Stromal cell of bone marrow (primary cell): ENCODE measurements around the gene IPPK.

Experiments
- DNase-seq: peaks from one replicate; pipeline ENCODE4 v3.0.0-alpha.2; 2012; ENCODE audit warnings: low read depth

The IPPK gene

DNA sequence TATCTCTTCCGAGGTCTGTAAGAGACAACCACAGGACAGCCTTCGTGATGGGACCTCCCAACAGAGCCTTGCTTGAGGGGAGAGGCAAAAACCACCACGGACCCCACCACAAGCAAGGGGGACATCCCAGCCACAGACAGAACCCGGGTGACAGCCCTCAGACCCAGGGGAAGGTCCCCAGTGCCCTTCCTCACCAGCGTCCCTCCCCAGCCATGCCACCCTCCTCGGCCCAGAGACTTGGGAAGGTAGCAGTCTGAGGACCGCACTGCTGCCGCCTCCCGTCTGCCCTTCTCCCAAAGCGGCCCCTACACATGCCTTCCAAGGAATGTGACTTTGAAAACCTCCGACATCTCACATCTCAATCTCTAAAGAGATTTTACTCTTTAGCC lies 13.4 kb downstream of the IPPK start:
- DNase-seq, result no peak

DNA sequence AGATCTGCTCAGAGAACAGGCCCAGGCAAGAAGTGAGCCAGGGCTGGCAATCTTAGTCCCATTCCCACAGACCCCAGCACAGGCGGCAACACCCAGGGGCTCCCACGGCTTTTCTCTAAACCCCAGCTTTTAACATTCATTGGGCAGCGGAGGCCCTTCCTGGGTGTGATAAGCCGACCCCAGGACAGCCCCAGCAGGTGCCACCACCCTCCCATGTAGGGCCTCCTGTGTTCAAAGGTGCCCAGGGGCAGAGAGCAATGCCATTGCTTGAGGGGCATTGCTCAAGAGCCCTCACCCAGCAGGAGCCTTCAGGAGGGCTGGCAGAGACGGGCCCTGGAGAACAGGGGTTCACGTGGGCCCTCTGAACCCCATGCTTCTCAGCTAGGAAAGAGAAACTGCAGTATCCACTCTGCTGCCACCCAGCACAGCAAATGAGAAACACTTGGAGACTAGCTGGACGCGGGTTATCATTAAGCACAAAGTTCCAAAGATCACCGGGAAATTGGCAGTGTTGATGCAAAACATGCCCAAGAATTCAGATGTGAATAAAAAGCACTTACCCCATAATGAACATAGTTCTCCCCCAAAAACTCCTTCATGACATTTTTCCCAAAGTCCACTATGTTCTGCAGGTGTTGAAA lies 13.9 kb downstream of the IPPK start:
- no peak for DNase-seq

DNA sequence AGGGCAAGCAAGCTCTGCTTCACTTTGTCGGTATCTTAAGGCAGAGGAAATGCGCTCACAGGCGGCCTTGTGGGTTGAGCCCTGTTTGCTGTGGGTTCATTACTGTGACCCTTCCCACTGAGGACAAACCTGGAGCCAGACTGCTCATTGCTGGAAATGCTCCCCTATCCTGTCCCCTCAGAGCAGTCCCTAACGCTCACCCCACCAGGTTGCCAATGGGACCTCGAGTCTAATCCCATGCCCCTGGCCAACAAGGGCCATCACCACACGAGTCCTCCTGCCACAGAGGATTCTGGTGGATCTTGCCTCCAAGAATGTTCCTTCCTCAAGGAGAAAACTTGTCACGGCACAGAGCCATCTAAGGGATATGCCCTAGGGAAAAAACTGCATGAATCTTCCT lies 14.6 kb downstream of the IPPK start:
- no peak for DNase-seq

DNA sequence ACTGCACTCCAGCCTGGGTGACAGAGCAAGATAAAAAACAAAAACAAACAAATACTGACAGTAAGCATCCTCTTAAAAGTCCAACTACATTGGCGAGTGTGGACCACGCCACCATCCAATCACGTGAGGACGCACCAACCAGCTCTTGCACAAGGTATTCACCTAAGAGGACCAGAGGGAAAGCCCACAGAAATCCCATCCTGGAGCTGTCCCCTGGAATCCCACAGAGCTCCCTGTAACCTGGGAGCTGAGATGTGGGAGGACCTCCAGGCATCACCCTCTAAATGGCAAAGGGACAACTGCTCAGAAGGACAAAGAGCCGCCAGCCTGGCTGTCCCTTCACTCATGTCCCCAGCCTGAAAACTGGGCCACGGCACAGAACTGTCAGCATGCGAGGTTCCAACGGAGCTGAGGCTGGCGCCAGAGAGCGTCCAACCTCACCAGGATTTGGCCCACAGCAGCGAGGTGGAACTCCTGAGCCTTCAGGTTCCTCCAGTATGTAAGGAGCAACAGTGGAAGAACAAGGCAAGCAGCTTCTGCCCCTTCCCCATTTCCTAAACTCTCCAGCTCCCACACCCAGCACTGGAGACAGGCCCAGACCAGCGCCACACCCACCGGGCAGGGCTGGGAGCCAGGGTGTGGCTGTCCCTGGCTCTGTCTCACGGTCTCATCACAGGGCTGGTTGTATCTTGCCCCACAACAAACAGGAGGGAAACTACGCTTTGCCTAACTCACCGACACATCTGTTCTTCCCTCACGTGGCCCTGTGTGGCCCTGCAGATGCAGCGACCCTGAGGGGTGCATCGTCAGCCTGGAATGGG lies 15.2 kb downstream of the IPPK start:
- no peak for DNase-seq

DNA sequence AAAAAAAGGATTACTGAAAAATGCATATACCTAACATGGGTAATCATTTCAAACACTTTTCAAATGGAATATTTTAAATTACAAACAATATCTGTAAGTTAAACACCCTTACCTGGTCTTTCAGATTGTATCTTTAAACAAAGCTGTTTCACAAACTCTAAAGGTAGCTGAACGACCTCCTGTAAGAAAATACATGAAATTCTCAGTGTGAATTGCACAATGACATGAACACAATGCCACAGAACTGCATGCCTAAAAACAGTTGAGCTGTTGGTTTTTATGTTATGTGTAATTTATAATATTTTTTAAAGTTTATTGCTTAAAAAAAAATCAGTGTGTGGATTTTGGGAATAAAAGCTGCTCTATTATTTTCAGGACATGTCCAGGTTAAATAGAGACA lies 17.5 kb downstream of the IPPK start:
- DNase-seq, result no peak

DNA sequence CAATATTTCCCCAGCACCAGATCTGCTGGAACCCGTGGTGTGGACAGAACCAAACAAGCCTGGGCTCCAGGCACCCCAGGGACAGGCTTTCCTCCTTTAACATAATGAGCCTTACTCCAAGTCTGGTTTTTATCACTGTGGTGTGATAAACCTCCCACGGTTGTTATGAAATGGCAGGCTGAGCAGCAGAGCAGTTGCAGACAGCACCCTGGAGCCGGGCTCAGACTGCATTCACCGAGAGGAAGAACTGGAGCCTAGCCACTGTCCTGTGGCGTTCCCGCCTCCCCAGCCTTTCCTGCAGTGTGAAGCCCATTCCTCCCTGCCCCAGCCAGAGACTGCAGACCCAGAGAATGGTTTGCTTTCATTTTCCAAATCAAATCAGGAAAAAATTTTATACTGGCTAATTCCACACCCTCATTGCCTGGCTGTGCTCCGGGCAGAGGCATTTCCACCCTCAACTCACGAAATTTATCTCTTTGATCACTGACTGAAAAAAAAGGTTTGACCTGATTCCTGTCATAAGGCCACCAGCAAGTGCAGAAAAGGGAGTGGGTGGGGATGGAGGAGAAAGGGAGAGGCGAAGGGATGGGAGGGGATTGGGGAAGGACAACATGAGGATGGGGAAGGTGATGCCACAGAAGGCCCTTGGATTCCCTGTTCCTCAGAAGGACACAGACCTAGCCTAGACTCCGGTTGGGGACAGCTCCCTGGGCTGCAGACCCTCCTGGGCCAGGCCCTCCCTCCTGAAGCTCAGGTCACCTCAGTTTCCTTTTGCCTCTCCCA lies 18.9 kb downstream of the IPPK start:
- no peak for DNase-seq

DNA sequence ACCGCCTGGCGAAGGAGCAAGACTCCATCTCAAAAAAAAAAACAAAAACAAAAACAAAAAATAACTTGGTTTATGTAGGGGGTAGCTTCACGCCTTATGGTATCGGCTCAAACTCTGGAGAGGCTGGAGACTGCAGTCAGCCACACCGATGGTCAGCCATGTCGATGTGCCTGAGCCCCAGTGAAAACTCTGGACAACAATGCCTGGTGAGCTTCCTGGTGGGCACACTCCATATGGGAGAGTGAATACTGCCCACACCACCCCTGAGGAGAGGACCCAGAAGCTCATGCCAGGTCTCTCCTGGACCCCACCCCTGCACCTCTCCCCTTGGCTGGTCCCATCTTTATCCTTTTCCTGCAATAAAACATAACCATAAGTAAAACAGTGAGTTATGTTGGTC lies 19.6 kb downstream of the IPPK start:
- no peak for DNase-seq

DNA sequence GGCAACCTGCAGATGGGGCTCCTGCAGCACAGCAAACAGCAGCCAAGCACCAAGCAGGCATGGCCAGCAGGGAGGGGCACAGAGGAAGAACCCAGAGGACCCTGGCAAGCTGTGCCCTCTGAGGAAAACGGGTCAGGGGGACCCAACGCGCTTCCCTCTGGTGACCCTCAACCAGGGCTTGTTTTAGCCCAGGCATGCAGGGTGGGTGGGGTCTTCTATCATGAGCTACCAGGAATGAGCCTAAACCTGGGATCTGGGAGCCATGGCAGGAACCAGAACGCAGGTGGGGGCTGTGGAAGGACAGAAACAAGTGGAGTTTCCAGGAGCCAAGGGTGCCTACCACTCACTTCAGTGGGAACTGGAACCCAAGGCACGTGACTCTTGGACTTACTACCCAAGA lies 20.9 kb downstream of the IPPK start:
- DNase-seq, result no peak

DNA sequence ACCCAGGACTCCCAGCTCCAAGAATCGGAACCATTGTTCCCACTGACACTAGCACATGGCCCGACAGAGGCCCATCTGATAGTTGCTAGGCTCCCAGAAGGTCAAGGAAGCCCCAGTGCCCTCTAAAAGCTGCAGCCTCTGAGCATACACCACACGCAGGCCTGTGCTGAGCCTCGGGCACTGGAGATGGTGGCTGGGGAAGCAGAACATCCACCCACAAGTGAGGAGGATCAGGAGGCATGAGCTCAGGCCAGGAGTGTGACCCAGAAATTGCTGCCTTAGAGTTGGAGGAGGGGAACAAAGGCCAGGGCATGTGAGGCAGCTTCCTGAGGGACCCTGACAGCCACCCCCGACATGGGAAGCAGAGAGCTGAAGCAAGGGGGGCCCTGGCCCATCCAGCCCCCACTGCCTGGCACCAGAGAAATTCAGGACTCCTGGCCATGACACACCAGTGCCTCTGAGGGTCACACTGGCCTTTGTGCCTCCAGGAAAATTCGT lies 21.4 kb downstream of the IPPK start:
- DNase-seq, result no peak

DNA sequence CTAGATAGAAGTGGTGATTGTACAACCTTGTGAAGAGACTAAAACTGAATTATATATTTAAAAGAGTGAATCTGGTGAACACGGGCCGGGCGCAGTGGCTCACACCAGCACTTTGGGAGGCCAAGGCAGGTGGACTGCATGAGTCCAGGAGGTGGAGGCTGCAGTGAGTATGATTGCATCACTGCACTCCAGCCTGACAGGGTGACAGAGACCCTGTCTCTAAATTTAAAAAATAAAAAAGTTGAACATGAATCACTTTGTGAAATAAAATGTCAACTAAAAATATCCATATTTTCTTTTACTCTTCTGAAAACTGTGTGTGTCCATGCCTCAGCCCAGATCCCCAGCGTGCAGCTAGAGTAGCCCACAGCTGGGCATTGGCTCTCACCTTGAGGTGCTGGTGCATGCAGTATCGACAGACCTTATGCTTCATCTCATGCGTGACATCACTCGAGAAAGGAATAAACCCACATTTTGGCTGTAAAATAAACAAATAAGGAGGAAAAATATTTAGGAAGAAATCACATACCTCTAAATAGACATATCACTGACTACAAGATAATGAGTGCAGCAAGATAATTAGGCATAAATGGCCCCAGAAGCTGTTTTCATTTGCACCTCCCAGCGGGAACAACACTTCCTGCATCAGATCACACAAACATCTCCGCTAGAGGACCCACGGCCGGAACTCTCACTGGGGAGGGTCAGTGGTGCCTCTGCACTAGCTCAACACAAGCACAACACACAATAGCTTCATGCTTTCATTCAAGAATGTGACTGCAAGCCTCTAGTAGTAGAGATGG lies 22.1 kb downstream of the IPPK start:
- no peak for DNase-seq

DNA sequence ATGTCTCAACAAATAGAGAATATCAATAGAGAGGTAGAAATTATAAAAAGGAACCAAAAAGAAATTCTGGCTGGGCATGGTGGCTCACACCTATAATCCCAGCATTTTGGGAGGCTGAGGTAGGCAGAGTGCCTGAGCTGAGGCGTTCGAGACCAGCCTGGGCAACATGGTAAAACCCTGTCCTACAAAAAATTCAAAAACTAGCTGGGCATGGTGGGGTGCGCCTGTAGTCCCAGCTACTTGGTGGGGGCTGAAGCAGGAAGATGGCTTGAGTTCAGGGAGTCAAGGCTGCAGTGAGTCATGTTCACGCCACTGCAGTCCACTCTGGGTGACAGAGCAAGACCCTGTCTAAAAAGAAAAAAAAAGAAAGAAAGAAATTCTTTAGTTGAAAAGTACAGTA lies 24.9 kb downstream of the IPPK start:
- DNase-seq, result no peak

DNA sequence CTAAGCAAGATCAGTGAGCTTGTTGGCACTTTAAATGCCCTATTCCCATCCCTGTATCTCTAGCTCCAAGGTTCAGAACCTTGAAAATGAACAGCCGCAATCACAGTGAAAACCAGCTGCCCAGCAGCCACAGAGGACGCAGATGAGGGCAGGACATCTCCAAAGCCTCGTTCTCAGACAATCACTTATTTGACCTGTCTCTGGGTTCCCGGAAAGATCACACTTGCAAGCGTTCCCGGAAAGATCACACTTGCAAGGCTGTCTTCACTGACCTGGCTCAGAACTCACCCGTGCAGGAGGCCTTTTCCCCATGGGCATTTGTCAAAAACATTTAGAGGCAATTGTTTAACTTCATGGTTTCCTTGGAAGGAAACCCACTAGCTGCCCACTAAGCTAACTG lies 25.7 kb downstream of the IPPK start:
- no peak for DNase-seq

DNA sequence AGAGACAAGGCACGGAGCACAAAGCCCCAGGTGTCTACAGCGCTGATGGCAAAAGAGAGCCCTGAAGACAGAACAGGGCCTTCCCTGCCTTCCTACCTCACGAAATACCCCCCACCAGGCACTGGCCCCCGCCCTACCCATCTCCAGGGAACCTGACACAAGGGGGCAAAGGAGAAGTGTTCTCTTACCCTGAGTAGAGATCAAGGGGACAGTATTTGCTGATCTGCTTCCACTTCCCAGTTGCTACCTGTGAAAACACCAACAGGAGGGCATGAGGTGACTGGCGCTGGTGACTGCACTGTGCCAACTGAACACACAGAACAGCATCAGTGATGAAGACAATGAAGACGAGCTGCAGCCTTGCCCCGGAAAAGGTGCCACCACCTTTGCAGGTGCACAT lies 27.4 kb downstream of the IPPK start:
- DNase-seq, result no peak

DNA sequence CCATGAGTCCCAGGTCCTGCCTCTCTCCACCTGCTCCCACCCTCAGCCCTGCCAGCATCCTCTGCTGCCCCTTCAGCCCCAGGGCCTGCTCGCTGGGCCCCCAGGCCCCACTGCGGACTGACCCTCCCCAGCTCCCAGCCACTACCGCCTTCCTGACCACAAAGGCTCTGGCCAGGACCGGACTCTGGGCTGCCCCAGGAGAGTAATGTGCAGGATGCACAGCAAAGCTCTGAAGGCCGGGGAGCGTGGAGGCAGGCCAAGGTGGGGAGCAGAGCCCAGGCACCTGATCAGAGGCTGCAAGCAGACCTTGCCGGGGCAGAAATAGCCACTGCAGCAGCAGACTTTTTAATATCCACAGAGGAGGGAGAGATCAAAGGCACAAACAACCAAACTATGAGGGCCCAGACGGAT lies 27.9 kb downstream of the IPPK start:
- no peak for DNase-seq

DNA sequence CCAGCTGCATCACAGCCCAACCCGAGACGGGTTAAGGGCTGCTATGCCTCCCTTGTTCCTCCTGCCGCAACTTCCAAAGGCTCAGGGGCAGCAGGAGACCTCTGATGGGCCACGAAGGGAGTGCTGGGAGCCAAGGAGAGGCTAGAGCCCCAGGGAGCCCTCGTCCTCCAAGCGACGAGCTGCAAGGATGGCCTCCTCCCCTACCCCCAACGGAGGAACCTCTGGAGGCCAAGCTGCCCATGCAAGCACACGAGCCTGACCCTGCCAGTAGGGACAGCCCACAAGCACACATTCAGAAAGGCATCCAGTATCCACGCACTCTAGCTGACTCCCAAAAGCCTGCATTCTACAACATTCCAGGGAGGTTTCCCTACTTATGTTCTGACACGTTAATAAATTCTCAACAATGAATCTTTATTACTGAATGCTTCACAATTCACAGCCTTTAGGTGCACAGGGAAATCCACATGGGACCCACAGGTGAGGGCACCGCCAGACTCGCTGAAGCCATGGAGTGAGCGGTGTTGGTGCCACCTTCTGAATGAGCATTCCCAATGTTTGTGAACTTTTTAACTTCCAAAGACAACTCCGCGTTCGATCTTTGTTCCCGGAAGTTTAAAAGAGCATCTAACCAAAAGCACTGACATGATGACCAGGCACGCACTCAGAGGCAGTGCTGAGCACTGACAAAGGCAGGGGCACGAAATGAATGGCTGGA lies 28.7 kb downstream of the IPPK start:
- DNase-seq, result no peak

DNA sequence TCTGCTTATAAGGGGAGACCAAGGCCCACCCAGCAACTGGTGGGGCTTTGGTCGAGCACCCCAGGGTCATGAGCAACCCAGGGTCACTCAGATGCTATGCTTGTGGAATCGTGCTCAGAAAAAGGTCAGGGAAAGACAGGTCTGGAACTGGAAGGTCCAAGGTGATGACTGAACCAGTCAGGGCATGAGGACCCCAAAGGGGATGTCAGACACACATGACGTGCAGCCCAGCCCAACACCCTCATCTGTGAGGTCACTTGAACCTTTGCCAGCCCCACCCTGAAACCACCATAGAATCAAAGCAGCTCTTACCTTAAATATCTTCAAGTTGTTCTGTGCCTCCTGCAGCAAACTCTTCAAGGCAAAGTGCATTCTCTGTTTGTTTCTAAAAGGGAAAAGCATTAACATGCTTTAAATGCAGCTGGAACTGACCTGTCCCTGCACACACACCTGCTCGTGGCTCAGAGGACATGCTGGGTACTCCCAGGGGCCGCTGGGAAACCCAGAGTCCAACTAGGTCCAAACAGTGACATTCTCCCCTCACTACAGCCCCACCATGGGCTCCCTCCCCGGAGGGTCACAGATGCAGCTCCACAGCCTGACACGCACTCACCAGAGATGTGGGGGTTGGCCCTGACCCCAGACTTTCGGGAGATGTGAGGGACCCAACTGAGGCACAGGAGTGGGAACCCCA lies 29.4 kb downstream of the IPPK start:
- DNase-seq, result no peak

DNA sequence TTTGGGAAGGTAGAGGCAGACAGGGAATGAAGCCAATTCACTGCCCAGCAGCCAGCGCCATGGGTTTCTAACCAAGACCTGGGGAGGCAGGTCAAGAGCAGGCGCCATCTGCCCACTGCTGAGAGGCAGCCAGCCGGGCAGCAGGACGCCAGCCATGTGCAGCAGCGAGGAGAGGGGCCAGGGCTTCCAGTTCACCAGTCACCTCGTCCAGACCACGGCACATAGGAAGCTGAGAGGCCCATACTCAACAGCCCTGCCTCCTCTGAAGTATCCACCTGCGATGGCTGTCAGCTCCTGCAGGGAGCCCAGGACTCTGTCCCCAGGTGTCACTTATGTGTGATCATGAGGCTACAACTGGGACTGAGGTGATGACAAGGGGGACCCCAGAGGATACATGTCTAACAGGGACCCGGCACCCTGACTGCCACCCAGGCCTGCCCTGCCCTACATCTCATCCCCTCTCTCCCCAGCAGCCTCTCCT lies 30.1 kb downstream of the IPPK start:
- DNase-seq, result no peak

DNA sequence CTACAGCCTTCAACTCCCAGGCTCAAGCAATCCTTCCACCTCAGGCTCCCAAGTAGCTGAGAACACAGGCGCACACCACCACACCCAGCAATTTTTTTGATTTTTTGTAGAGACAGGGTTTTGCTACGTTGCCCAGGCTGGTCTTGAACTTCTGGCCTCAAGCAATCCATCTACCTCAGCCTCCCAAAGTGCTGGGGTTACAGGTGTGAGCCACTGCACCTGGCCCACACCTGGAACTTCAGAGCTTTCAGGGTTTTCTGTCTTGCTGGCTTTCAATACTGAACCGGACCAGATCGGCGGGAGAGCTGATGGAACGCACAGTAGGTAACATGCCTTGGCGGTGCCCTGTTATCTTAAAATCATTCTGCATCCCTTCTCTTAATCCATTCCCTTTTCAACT lies 30.8 kb downstream of the IPPK start:
- DNase-seq, result no peak

DNA sequence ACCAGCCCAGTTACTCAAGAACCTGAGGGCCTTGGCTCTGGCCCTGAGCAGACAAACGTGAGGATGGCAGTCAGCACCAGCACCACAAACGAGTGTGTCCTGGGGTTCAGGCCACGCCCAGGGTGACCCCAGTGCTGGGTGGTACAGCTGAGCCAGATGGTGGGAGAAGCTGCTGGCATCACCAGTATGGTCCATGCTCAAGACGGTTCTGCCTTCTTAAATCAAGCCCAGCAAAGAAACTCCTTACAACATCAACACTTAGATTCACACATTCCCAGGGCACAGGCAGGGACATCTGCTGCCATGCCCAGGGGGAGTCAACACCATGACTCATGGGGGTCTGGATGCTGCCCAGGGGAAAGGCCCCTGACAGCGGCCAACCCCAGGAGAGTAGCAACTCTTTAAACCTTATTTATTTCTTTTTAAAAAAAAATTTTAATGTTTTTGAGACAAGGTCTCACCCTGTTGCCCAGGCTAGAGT lies 31.3 kb downstream of the IPPK start:
- DNase-seq, result no peak

DNA sequence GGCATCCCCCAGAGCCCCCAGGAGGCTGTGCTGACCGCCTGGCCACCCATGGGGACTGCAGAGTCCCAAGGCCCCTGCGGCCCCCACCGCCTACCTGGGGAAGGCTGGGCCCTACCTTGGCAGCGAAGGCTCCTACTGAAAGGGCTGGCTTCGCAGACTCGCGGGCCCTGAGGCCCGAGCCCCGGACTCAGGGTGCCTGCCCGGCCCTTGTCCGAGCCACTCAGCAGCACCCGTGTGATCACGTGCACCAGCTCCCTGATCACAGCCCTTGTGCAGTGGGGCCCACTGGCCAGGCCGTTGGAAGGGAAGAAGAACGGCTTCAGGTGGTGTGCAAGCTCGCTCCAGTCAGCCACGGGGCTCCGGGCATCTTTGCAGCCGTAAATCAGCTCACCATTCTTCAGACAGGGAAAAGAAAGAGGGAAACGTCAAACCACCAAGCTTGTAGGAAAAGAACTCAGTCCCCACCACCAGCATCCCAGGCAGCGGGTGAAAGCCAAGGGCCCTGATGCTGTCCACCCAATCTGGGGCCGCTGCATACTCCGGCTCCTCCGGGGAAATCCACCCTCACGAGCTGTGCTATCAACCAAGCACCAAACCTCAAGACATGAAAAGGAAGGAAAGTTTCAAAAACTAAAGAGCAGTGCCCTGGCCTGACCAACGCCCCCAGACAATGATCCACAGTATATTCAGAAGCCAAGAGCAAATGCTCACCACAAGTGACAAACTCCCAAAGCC lies 31.9 kb downstream of the IPPK start:
- no peak for DNase-seq
